ENCODE data around the gene PNMA8C. TPM values are rescaled to one million over a fixed set of nuclear protein-coding genes. Genes with fewer than 3 reads are reported as not detected.

Gene PNMA8C
- total RNA-seq, 2 donors from 2014 or later: 1.2 to 5.2 TPM

- H3K27me3 ChIP-seq (replicated peaks; ENCODE audit: insufficient read depth): no peaks in the 10 kb centered on the region
These were observed 19.9 kb upstream of the PNMA8C start for GRCh38 chr19:46448601-46449000.

DNA sequence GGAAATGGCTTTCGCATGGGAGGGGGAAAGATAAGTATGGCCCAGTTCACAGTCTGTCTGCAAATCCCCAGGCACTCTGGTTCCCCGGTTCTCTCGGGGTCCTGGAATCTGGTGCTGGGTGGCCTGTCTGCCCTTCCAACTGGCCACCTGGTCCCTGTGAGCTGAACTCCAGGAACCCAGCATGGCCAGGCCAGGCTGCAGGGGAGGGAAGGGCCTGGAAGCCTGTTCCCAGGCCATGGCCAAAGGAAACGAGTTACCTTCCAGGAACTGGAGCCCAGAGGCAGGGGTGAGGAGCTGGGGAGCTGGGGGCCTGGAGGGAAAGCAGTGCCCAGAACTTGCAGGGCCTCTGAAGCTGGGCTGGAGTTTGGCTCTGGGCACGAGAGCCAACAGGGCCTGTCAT is 19.1 kb upstream of the PNMA8C start:
- Histone ChIP-seq H3K4me1 (ENCODE audit: control insufficient read depth in 1 of 2, low read depth in 2 of 2) (peaks cover 8 to 70% of the 10 kb centered on the region in 2 donors), H3K36me3 (no peaks in the 10 kb centered on the region), H3K9me3 (no peaks in the 10 kb centered on the region), H3K4me3 (no peak overlapping the region), H3K27ac (peak overlapping the region; percentile 75 to 94), H3K27me3 (replicated peaks; ENCODE audit: insufficient read depth) (no peaks in the 10 kb centered on the region)
- no peak for ATAC-seq (ENCODE audit: insufficient number of reproducible peaks, low FRiP score, low read depth)
- DNase-seq (ENCODE audit: low spot score): no peak
- TF ChIP-seq CTCF (IDR thresholded peaks at IDR 0.05): no peak

More at GRCh38 chr19:46448601-46449000, 19.9 kb upstream of the PNMA8C start:
- H3K9me3 ChIP-seq: no peaks in the 10 kb centered on the region
- H3K4me3 ChIP-seq: no peak overlapping the region
- ATAC-seq (ENCODE audit: insufficient number of reproducible peaks, low FRiP score, low read depth) (no peak), DNase-seq (ENCODE audit: low spot score) (no peak)
- H3K27ac ChIP-seq: peak overlapping the region; percentile 75 to 94
- peaks cover 8 to 65% of the 10 kb centered on the region in 2 donors for H3K4me1 ChIP-seq (ENCODE audit: control insufficient read depth in 1 of 2, low read depth in 2 of 2)
- TF ChIP-seq CTCF (IDR thresholded peaks at IDR 0.05): no peak
- H3K36me3 ChIP-seq: no peaks in the 10 kb centered on the region

GRCh38 chr19:46447006-46447405 is 18.3 kb upstream of the PNMA8C start:
- H3K27ac ChIP-seq: peak overlapping the region; percentile 75 to 94
- H3K4me1 ChIP-seq (ENCODE audit: control insufficient read depth in 1 of 2, low read depth in 2 of 2): peaks cover 13 to 73% of the 10 kb centered on the region in 2 donors
- ATAC-seq (ENCODE audit: insufficient number of reproducible peaks, low FRiP score, low read depth) (no peak), DNase-seq (ENCODE audit: low spot score) (no peak)
- no peak overlapping the region for H3K4me3 ChIP-seq
- no peaks in the 10 kb centered on the region for H3K9me3 ChIP-seq
- no peaks in the 10 kb centered on the region for H3K36me3 ChIP-seq
- H3K27me3 ChIP-seq (replicated peaks; ENCODE audit: insufficient read depth): no peaks in the 10 kb centered on the region
- no peak for TF ChIP-seq CTCF (IDR thresholded peaks at IDR 0.05)

DNA sequence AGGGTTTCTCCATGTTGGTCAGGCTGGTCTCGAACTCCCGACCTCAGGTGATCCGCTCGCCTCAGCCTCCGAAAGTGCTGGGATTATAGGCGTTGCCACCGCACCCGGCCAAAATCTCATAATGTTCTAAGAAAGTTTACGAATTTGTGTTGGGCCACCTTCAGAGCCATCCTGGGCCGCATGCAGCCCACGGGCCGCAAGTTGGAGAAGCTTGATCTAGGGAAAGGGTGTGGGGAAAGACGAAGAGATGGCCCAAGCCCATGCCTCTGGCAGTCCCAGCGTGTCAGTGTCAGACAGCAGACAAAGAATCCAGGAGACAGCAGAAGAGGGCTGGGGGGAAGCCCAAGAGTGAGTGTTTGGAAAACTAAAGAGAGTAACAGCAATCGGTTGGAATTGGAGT is 17.3 kb upstream of the PNMA8C start:
- Histone ChIP-seq H3K36me3 (no peaks in the 10 kb centered on the region), H3K27ac (no peak overlapping the region), H3K4me3 (no peak overlapping the region), H3K4me1 (ENCODE audit: control insufficient read depth in 1 of 2, low read depth in 2 of 2) (peaks cover 14 to 73% of the 10 kb centered on the region in 2 donors), H3K27me3 (replicated peaks; ENCODE audit: insufficient read depth) (no peaks in the 10 kb centered on the region), H3K9me3 (no peaks in the 10 kb centered on the region)
- no peak for ATAC-seq (ENCODE audit: insufficient number of reproducible peaks, low FRiP score, low read depth)
- DNase-seq (ENCODE audit: low spot score): no peak
- no peak for TF ChIP-seq CTCF (IDR thresholded peaks at IDR 0.05)

DNA sequence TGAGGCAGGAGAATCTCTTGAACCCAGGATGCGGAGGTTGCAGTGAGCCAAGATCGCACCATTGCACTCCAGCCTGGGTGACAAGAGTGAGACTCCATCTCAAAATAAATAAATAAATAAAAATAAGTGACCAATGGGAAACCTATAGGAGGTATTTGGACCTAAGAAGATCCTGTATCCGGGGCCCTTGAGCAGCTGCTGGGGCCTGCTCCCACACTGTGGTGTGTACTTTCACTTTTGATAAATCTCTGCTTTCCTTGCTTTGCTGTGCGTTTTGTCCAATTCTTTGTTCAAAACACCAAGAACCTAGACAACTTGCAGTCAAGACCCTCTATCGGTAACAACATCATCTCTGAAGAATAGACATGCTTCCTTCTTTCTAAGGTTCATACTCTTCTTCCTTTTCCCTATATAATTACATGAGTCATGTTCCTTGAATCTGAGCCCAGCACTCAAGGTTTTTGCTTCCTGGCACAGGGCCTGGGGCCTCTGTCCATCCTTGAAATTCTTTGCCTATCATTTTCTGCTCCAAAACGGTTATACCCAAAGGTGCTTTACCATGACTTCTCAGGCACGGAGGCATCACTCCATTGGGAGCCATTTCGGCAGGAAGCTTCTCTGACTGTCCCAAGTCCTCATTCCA is 14.2 kb upstream of the PNMA8C start:
- no peak for TF ChIP-seq CTCF (IDR thresholded peaks at IDR 0.05)
- no peaks in the 10 kb centered on the region for H3K27me3 ChIP-seq (replicated peaks; ENCODE audit: insufficient read depth)
- H3K36me3 ChIP-seq: no peaks in the 10 kb centered on the region
- H3K9me3 ChIP-seq: no peaks in the 10 kb centered on the region
- H3K4me3 ChIP-seq: peak overlapping the region; percentile 30
- no peak for DNase-seq (ENCODE audit: low spot score)
- ATAC-seq (ENCODE audit: insufficient number of reproducible peaks, low FRiP score, low read depth): no peak
- H3K4me1 ChIP-seq (ENCODE audit: control insufficient read depth in 1 of 2, low read depth in 2 of 2): peaks cover 12 to 46% of the 10 kb centered on the region in 2 donors
- H3K27ac ChIP-seq: peak overlapping the region; percentile 5 to 62
